Activated gamma-delta T cell treated with anti-CD3 and anti-CD28 coated beads, Interleukin-2, amount 50 U/mL, for 16 hours (primary cell): ENCODE data around the gene EBF3.

ENCODE experiments used
- DNase-seq: peaks from one replicate; pipeline ENCODE4 v3.0.0-alpha.2; 2020; ENCODE audit warnings: low read depth

Gene EBF3

GRCh38 chr10:129870961-129871621 lies 93.0 kb downstream of the EBF3 start:
- DNase-seq = no peak

- no peak for DNase-seq
Observed at GRCh38 chr10:129870474-129870757, 93.7 kb downstream of the EBF3 start.

- DNase-seq = no peak
Observed at GRCh38 chr10:129869596-129870473, 94.2 kb downstream of the EBF3 start.

- no peak for DNase-seq
Observed at GRCh38 chr10:129868449-129869035, 95.5 kb downstream of the EBF3 start.

GRCh38 chr10:129867631-129868179 lies 96.4 kb downstream of the EBF3 start:
- no peak for DNase-seq

- DNase-seq = no peak
Observed at GRCh38 chr10:129866894-129867293, 97.2 kb downstream of the EBF3 start.

GRCh38 chr10:129865960-129866359 lies 98.1 kb downstream of the EBF3 start:
- DNase-seq = no peak

GRCh38 chr10:129865413-129865812 lies 98.7 kb downstream of the EBF3 start:
- DNase-seq = no peak

- no peak for DNase-seq
Observed at GRCh38 chr10:129864601-129865126, 99.4 kb downstream of the EBF3 start.

GRCh38 chr10:129864082-129864481 lies 100.0 kb downstream of the EBF3 start:
- no peak for DNase-seq

GRCh38 chr10:129863201-129863663 lies 100.8 kb downstream of the EBF3 start:
- DNase-seq = no peak

- DNase-seq = no peak
Observed at GRCh38 chr10:129861776-129862531, 102.1 kb downstream of the EBF3 start.

GRCh38 chr10:129860396-129860795 lies 103.7 kb downstream of the EBF3 start:
- no peak for DNase-seq

GRCh38 chr10:129859536-129859935 lies 104.5 kb downstream of the EBF3 start:
- no peak for DNase-seq

GRCh38 chr10:129857242-129857960 lies 106.7 kb downstream of the EBF3 start:
- DNase-seq = no peak

GRCh38 chr10:129855836-129856563 lies 108.1 kb downstream of the EBF3 start:
- DNase-seq = no peak

GRCh38 chr10:129854796-129855705 lies 109.0 kb downstream of the EBF3 start:
- DNase-seq = no peak

- no peak for DNase-seq
Observed at GRCh38 chr10:129854158-129854557, 109.9 kb downstream of the EBF3 start.

- DNase-seq = no peak
Observed at GRCh38 chr10:129853562-129853903, 110.5 kb downstream of the EBF3 start.
